Keratinocyte (primary cell): ENCODE measurements around the gene SMG7. TPM values are rescaled to one million over a fixed set of nuclear protein-coding genes. Genes with fewer than 3 reads are reported as not detected.

Experiments used
- DNase-seq: peaks from one replicate; pipeline ENCODE4 v3.0.0-alpha.2; 2011; ENCODE audit warnings: low read depth, missing footprints, low spot score
- FAIRE-seq: peaks from 2 replicates; lab custom pipeline; 2011; peaks lifted over from hg19 to GRCh38; lab: Jason Lieb, UNC
- H2AFZ ChIP-seq: 2 replicates; pipeline ENCODE4 v1.6.0; 2012; ENCODE audit warnings: low read length, control low read depth, inconsistent platforms; ENCODE audit not compliant: control insufficient read depth
- H3K27ac ChIP-seq: 2 replicates; pipeline ENCODE4 v1.5.1; 2011; ENCODE audit warnings: low read length; ENCODE audit not compliant: control insufficient read depth, insufficient read depth
- H3K27me3 ChIP-seq: 3 replicates; pipeline ENCODE4 v1.6.0; 2011; ENCODE audit warnings: low read length; ENCODE audit not compliant: control insufficient read depth, insufficient read depth; ENCODE audit errors: extremely low read depth
- H3K36me3 ChIP-seq, 2 experiments: 2 replicates in 1 of 2; 3 replicates in 1 of 2; pipeline ENCODE4 v1.5.1; 2011; ENCODE audit warnings: low read length in 2 of 2, mild to moderate bottlenecking in 1 of 2; ENCODE audit not compliant: control insufficient read depth in 2 of 2, insufficient read depth in 2 of 2; ENCODE audit errors: extremely low read depth in 1 of 2
- H3K4me1 ChIP-seq: 3 replicates; pipeline ENCODE4 v1.5.1; 2011; ENCODE audit warnings: low read length; ENCODE audit not compliant: control insufficient read depth, insufficient read depth; ENCODE audit errors: extremely low read depth
- H3K4me2 ChIP-seq: 3 replicates; pipeline ENCODE4 v1.6.0; 2011; ENCODE audit warnings: low read depth, low read length; ENCODE audit not compliant: control insufficient read depth, insufficient read depth; ENCODE audit errors: extremely low read depth
- H3K4me3 ChIP-seq, 3 experiments: fragments of 200-600 bp in 1 of 3; sonication (generic) in 1 of 3; 2 replicates in 2 of 3; 3 replicates in 1 of 3; pipeline ENCODE4 v1.5.1; 2011 to 2016; ENCODE audit warnings: low read length in 3 of 3, mild to moderate bottlenecking in 3 of 3, control low read depth in 2 of 3, inconsistent platforms in 1 of 3, low read depth in 1 of 3, mixed read lengths in 1 of 3, mixed run types in 1 of 3, moderate library complexity in 1 of 3; ENCODE audit not compliant: control insufficient read depth in 2 of 3, insufficient read depth in 2 of 3; ENCODE audit errors: extremely low read depth in 1 of 3
- H3K79me2 ChIP-seq: 2 replicates; pipeline ENCODE4 v1.6.0; 2012; ENCODE audit warnings: low read length; ENCODE audit not compliant: control insufficient read depth, insufficient read depth
- H3K9ac ChIP-seq: 3 replicates; pipeline ENCODE4 v1.6.0; 2011; ENCODE audit warnings: low read length; ENCODE audit not compliant: control insufficient read depth, insufficient read depth; ENCODE audit errors: extremely low read depth
- H3K9me1 ChIP-seq: 3 replicates; pipeline ENCODE4 v1.6.0; 2011; ENCODE audit warnings: low read length; ENCODE audit not compliant: control insufficient read depth, insufficient read depth; ENCODE audit errors: extremely low read depth
- H3K9me3 ChIP-seq: 2 replicates; pipeline ENCODE4 v1.5.1; 2012; ENCODE audit warnings: low read depth, low read length; ENCODE audit not compliant: control insufficient read depth
- H4K20me1 ChIP-seq: 3 replicates; pipeline ENCODE4 v1.6.0; 2011; ENCODE audit warnings: low read length; ENCODE audit not compliant: control insufficient read depth, insufficient read depth; ENCODE audit errors: extremely low read depth
- EZH2 ChIP-seq: IDR thresholded peaks from one replicate; pipeline ENCODE4 v1.6.1; 2012; ENCODE audit warnings: inconsistent platforms, mild to moderate bottlenecking, low read length, moderate library complexity
- dilution Hi-C: fragments of 300-500 bp; cut with MboI; formaldehyde crosslinking; loops from one replicate; pipeline ENCODE4 v1.7.0; 2020; ENCODE audit warnings: low sequenced_read_pairs; ENCODE audit not compliant: extremely low pct_ligation_motif_present
- polyA plus RNA-seq, 5 experiments: library from polyadenylated mRNA; depleted of rRNA in 3 of 5; stranded (reverse) in 3 of 5; stranded (forward) in 1 of 5; unstranded in 1 of 5; fragments of >200 nt; gene quantifications; 1 replicate in 1 of 5; 2 replicates in 3 of 5; 3 replicates in 1 of 5; pipeline versions ENCODE4 v1.2.1 to v1.2.3, GENCODE V29; 2011 to 2012; ENCODE audit warnings: missing spikeins in 2 of 5, low read depth in 1 of 5, low replicate concordance in 1 of 5
- TF ChIP-seq, protein P1 (sequence below), 3 experiments: IDR thresholded peaks in 1 of 3; conservative IDR thresholded peaks in 1 of 3; optimal IDR thresholded peaks in 1 of 3; 2 replicates in 2 of 3; 3 replicates in 1 of 3; pipeline versions ENCODE3 to v1.5.1; 2011; ENCODE audit warnings: low read length in 3 of 3, mild to moderate bottlenecking in 3 of 3, moderate library complexity in 2 of 3, control low read depth in 1 of 3, inconsistent platforms in 1 of 3; ENCODE audit not compliant: insufficient read depth in 2 of 3; ENCODE audit errors: extremely low read depth in 1 of 3

SMG7 gene
- polyA plus RNA-seq, 1 donor (not counting 4 experiments of a cell fraction or from before 2014, with no cell fraction given) = 38.2 TPM

DNA sequence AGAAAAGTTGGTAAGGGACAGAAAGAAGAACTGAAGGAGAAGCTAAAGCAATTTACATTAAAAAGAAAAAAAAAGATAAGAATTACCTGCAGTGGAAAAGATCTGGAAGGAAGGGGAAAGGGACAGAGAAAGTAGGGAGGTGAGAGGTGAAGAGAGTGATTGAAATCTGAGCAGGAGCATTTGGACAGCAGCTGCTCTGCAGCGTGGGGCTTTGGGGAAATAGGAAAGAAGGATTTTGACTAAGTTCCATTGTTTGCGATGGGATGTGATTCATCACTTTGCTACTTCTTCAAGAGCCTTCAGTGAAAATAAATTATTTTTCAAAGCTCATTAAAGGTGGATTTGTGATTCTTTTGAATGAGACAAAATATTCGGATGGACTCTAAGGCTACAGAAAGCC is 28.1 kb upstream of the SMG7 start:
- no peak for TF ChIP-seq EZH2
- TF ChIP-seq, protein P1, sequence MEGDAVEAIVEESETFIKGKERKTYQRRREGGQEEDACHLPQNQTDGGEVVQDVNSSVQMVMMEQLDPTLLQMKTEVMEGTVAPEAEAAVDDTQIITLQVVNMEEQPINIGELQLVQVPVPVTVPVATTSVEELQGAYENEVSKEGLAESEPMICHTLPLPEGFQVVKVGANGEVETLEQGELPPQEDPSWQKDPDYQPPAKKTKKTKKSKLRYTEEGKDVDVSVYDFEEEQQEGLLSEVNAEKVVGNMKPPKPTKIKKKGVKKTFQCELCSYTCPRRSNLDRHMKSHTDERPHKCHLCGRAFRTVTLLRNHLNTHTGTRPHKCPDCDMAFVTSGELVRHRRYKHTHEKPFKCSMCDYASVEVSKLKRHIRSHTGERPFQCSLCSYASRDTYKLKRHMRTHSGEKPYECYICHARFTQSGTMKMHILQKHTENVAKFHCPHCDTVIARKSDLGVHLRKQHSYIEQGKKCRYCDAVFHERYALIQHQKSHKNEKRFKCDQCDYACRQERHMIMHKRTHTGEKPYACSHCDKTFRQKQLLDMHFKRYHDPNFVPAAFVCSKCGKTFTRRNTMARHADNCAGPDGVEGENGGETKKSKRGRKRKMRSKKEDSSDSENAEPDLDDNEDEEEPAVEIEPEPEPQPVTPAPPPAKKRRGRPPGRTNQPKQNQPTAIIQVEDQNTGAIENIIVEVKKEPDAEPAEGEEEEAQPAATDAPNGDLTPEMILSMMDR (optimal IDR thresholded peaks at IDR 0.05 in 1 of 3, IDR thresholded peaks at IDR 0.05 in 1 of 3, conservative IDR thresholded peaks at IDR 0.05 in 1 of 3; ENCODE audit: extremely low read depth in 1 of 3, insufficient read depth in 2 of 3, low read length in 3 of 3) = no peak
- DNase-seq = no peak
- dilution Hi-C loops = no loop called here
- no peak for FAIRE-seq
- Histone ChIP-seq H2AFZ (no peak overlapping the region), H3K9ac (no peak overlapping the region), H3K4me1 (no peaks in the 10 kb centered on the region), H3K4me2 (no peak overlapping the region), H3K79me2 (no peaks in the 10 kb centered on the region), H3K27me3 (peaks cover 6% of the 10 kb centered on the region), H3K9me3 (no peaks in the 10 kb centered on the region), H3K27ac (no peak overlapping the region), H4K20me1 (no peaks in the 10 kb centered on the region), H3K4me3 (no peak overlapping the region), H3K36me3 (no peaks in the 10 kb centered on the region), H3K9me1 (no peaks in the 10 kb centered on the region)

GRCh38 chr1:183449223-183449770 is 23.0 kb upstream of the SMG7 start:
- H3K27me3 ChIP-seq = no peaks in the 10 kb centered on the region
- H3K9ac ChIP-seq = no peak overlapping the region
- no peaks in the 10 kb centered on the region for H3K9me1 ChIP-seq
- no peaks in the 10 kb centered on the region for H4K20me1 ChIP-seq
- no peaks in the 10 kb centered on the region for H3K79me2 ChIP-seq
- H3K4me2 ChIP-seq = no peak overlapping the region
- no peaks in the 10 kb centered on the region for H3K36me3 ChIP-seq
- FAIRE-seq = no peak
- peaks cover 11% of the 10 kb centered on the region for H3K4me1 ChIP-seq
- no peaks in the 10 kb centered on the region for H3K9me3 ChIP-seq
- dilution Hi-C loops = no loop called here
- no peak for DNase-seq
- H3K27ac ChIP-seq = no peak overlapping the region
- TF ChIP-seq EZH2 = no peak
- TF ChIP-seq, protein P1 (optimal IDR thresholded peaks at IDR 0.05 in 1 of 3, IDR thresholded peaks at IDR 0.05 in 1 of 3, conservative IDR thresholded peaks at IDR 0.05 in 1 of 3; ENCODE audit: extremely low read depth in 1 of 3, insufficient read depth in 2 of 3, low read length in 3 of 3) = no peak
- no peak overlapping the region for H3K4me3 ChIP-seq
- no peak overlapping the region for H2AFZ ChIP-seq
